BLaER1 treated with 17β-estradiol and CSF1 and Interleukin-3, amounts not matched to agents 10 nM and 100 nM (cell line): ENCODE measurements around the gene UBALD1.
A peak's percentile ranks its signal among the peaks of the same experiment; 100 is the strongest.

Experiments used
- H3K27ac ChIP-seq, 11 experiments: shearing (Covaris generic); formaldehyde crosslinking; 2 replicates each; pipeline ENCODE4 v1.8.1; 2022
- H3K27me3 ChIP-seq, 11 experiments: shearing (Covaris generic); formaldehyde crosslinking; 2 replicates each; pipeline ENCODE4 v1.8.1; 2022
- H3K36me3 ChIP-seq, 11 experiments: shearing (Covaris generic); formaldehyde crosslinking; 2 replicates each; pipeline ENCODE4 v1.8.1; 2022
- H3K4me1 ChIP-seq, 10 experiments: shearing (Covaris generic); formaldehyde crosslinking; 2 replicates each; pipeline ENCODE4 v1.8.1; 2022
- H3K4me2 ChIP-seq, 11 experiments: shearing (Covaris generic); formaldehyde crosslinking; 2 replicates each; pipeline ENCODE4 v1.8.1; 2022
- H3K4me3 ChIP-seq, 10 experiments: shearing (Covaris generic); formaldehyde crosslinking; 2 replicates each; pipeline ENCODE4 v1.8.1; 2022
- H3K9ac ChIP-seq, 11 experiments: shearing (Covaris generic); formaldehyde crosslinking; 2 replicates each; pipeline ENCODE4 v1.8.1; 2022
- H3K9me3 ChIP-seq, 11 experiments: shearing (Covaris generic); formaldehyde crosslinking; replicated peaks in 1 of 11; 2 replicates each; pipeline ENCODE4 v1.8.1; 2022
- H4K20me1 ChIP-seq, 11 experiments: shearing (Covaris generic); formaldehyde crosslinking; 2 replicates each; pipeline ENCODE4 v1.8.1; 2022
- Cebpa-rat ChIP-seq, 11 experiments: shearing (Covaris generic); IDR thresholded peaks; 2 replicates each; pipeline ENCODE4 v1.8.1; 2022

The UBALD1 gene

DNA sequence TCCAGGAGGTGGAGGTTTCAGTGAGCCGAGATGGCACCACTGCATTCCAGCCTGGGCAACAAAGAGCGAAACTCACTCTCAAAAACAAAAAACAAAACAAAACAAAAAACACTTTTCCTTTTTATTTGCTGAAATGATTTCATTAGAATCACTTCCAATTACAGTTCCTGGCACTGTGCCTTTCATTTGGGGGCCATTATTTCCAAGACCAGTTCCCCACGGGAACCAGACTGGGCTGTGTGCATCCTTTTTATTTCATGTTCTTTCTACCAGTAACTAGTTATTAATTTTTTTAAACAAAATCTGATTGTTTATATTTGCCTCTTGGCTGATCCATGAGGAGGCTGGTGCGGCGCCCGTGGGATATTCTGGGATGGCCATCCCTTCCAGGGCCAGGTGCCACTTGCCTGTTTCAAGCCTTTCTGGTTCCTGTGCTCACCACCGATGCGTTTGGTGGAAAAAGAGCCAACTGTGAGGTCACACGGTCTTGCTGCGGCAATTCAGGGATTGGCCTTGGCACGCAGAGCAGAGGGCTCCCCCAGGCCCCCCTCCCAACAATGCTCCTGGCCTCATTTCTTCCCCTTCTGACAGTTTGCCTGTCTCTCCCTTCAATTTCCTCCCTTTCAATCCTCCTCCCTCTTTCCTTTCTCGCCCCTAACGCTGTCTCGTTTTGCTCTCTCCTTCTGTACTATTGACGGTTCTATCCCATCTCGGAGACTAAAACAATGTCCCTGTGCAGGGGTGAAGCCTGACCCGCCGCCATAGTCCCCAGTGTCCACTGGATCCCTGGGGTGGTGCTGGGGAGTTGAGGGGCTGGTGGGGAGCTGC, 13.4 kb downstream of the UBALD1 start:
- no peaks in the 10 kb centered on the region for H3K9me3 ChIP-seq
- H3K4me1 ChIP-seq, result peaks cover 7 to 41% (median 28%) of the 10 kb centered on the region in 10 experiments; a peak in 18 of 20 replicates
- H3K4me3 ChIP-seq, result no peak overlapping the region
- H3K27me3 ChIP-seq, result peaks cover 0 to 19% (median 10%) of the 10 kb centered on the region in 11 experiments; a peak in 10 of 22 replicates
- peak overlapping the region in 1 of 11 experiments; percentile 1; a peak in 1 of 22 replicates for H3K9ac ChIP-seq
- peak overlapping the region in 9 of 11 experiments; percentile 18 to 77 (median 69); a peak in 15 of 22 replicates for H3K4me2 ChIP-seq
- peaks cover 0 to 29% (median 11%) of the 10 kb centered on the region in 11 experiments; a peak in 12 of 22 replicates for H4K20me1 ChIP-seq
- TF ChIP-seq Cebpa-rat (IDR thresholded peaks at IDR 0.05), result no peak
- H3K27ac ChIP-seq, result no peak overlapping the region
- no peaks in the 10 kb centered on the region for H3K36me3 ChIP-seq

DNA sequence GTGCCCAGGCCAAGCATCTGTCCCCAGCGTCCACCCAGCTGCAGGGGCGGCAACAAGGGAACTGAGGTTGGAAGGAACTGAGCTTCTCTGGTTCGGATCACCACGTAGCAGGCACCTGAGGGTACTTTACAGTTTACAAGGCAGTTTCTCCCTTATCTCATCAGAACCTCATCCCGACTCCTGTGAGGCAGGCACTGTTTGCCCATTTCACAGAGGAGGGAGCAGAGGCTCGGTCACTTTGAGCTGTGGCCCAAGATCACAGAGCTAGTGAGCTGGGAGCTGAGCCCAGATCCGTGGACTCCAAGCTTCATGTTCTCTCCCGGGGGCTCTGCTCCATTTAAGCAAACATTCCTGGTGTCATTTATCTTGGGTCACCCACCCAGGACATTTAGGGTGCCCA, 15.1 kb downstream of the UBALD1 start:
- Histone ChIP-seq H3K9ac (no peak overlapping the region), H3K27ac (no peak overlapping the region), H3K36me3 (no peaks in the 10 kb centered on the region), H3K9me3 (no peaks in the 10 kb centered on the region), H3K4me3 (no peak overlapping the region), H4K20me1 (peaks cover 0 to 17% (median 5%) of the 10 kb centered on the region in 11 experiments; a peak in 11 of 22 replicates), H3K4me1 (peaks cover 7 to 28% (median 23%) of the 10 kb centered on the region in 10 experiments; a peak in 18 of 20 replicates), H3K27me3 (peaks cover 0 to 19% (median 10%) of the 10 kb centered on the region in 11 experiments; a peak in 10 of 22 replicates), H3K4me2 (no peak overlapping the region)
- TF ChIP-seq Cebpa-rat (IDR thresholded peaks at IDR 0.05), result no peak

DNA sequence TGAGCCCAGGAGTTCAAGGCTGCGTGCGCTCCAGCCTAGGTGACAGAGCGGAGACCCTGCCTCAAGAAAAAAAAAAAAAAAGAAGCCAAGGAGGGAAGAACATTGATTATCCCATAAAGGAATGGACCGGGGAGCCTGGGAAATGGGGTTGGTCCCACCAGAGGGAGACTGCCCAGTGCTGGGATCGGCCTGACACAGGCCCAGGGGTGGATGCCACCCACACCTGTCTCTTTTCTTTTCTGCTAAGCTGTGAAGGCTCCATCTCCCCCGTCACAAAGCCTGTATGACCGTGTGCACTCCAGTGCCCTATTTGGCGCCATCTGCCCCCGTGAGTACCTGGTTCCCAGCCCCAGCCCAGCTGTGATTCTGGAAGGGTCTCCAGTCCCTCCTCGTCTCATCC, 15.7 kb downstream of the UBALD1 start:
- Histone ChIP-seq H3K4me3 (no peak overlapping the region), H3K4me1 (peaks cover 7 to 23% (median 21%) of the 10 kb centered on the region in 10 experiments; a peak in 18 of 20 replicates), H4K20me1 (peaks cover 0 to 13% (median 5%) of the 10 kb centered on the region in 11 experiments; a peak in 6 of 22 replicates), H3K36me3 (no peaks in the 10 kb centered on the region), H3K9me3 (no peaks in the 10 kb centered on the region), H3K27ac (no peak overlapping the region), H3K4me2 (no peak overlapping the region), H3K9ac (no peak overlapping the region), H3K27me3 (peaks cover 0 to 19% (median 10%) of the 10 kb centered on the region in 11 experiments; a peak in 10 of 22 replicates)
- no peak for TF ChIP-seq Cebpa-rat (IDR thresholded peaks at IDR 0.05)

- Histone ChIP-seq H3K4me2 (no peak overlapping the region), H3K4me3 (no peak overlapping the region), H3K36me3 (no peaks in the 10 kb centered on the region), H3K27ac (no peak overlapping the region), H3K27me3 (peaks cover 0 to 12% (median 10%) of the 10 kb centered on the region in 11 experiments; a peak in 9 of 22 replicates), H3K4me1 (peaks cover 5 to 33% (median 27%) of the 10 kb centered on the region in 10 experiments; a peak in 19 of 20 replicates), H3K9ac (no peak overlapping the region), H3K9me3 (no peaks in the 10 kb centered on the region), H4K20me1 (peaks cover 0 to 6% (median 0%) of the 10 kb centered on the region in 11 experiments; a peak in 3 of 22 replicates)
- no peak for TF ChIP-seq Cebpa-rat (IDR thresholded peaks at IDR 0.05)
These were observed 17.5 kb downstream of the UBALD1 start for GRCh38 chr16:4597174-4597573.

GRCh38 chr16:4594433-4595410, 20.0 kb downstream of the UBALD1 start:
- no peaks in the 10 kb centered on the region for H3K27me3 ChIP-seq
- H3K4me1 ChIP-seq, result peaks cover 8 to 29% (median 23%) of the 10 kb centered on the region in 10 experiments; a peak in 18 of 20 replicates
- peaks cover 0 to 6% (median 0%) of the 10 kb centered on the region in 11 experiments; a peak in 1 of 22 replicates for H4K20me1 ChIP-seq
- H3K27ac ChIP-seq, result no peak overlapping the region
- no peak overlapping the region for H3K4me3 ChIP-seq
- H3K9me3 ChIP-seq, result no peaks in the 10 kb centered on the region
- no peak overlapping the region for H3K9ac ChIP-seq
- TF ChIP-seq Cebpa-rat (IDR thresholded peaks at IDR 0.05), result no peak
- no peaks in the 10 kb centered on the region for H3K36me3 ChIP-seq
- H3K4me2 ChIP-seq, result 0 out of 22 replicates have a peak overlapping the region, but pooled peaks of 1 of the 11 experiments have one; percentile 70

GRCh38 chr16:4593086-4593485, 21.6 kb downstream of the UBALD1 start:
- H3K9me3 ChIP-seq, result peaks cover 7 to 10% (median 7%) of the 10 kb centered on the region in 11 experiments; a peak in 21 of 22 replicates
- peak overlapping the region in 2 of 11 experiments; percentile 0 to 41; a peak in 1 of 22 replicates for H3K9ac ChIP-seq
- TF ChIP-seq Cebpa-rat (IDR thresholded peaks at IDR 0.05), result no peak
- no peak overlapping the region for H3K4me3 ChIP-seq
- peaks cover 8 to 29% (median 23%) of the 10 kb centered on the region in 10 experiments; a peak in 18 of 20 replicates for H3K4me1 ChIP-seq
- H3K4me2 ChIP-seq, result peak overlapping the region in 8 of 11 experiments; percentile 32 to 70 (median 56); a peak in 16 of 22 replicates
- no peak overlapping the region for H3K27ac ChIP-seq
- peaks cover 0 to 6% (median 0%) of the 10 kb centered on the region in 11 experiments; a peak in 1 of 22 replicates for H4K20me1 ChIP-seq
- no peaks in the 10 kb centered on the region for H3K36me3 ChIP-seq
- H3K27me3 ChIP-seq, result no peaks in the 10 kb centered on the region

- Histone ChIP-seq H3K4me1 (peaks cover 8 to 29% (median 23%) of the 10 kb centered on the region in 10 experiments; a peak in 18 of 20 replicates), H3K27me3 (no peaks in the 10 kb centered on the region; a peak in 1 of 22 replicates), H4K20me1 (peaks cover 0 to 6% (median 0%) of the 10 kb centered on the region in 11 experiments; a peak in 1 of 22 replicates), H3K27ac (no peak overlapping the region), H3K4me2 (peak overlapping the region; percentile 9 to 70 (median 46); a peak in 18 of 22 replicates), H3K9ac (0 out of 22 replicates have a peak overlapping the region, but pooled peaks of 1 of the 11 experiments have one; percentile 17), H3K9me3 (peaks cover 9 to 14% (median 12%) of the 10 kb centered on the region in 11 experiments; a peak in 21 of 22 replicates), H3K36me3 (no peaks in the 10 kb centered on the region), H3K4me3 (no peak overlapping the region)
- no peak for TF ChIP-seq Cebpa-rat (IDR thresholded peaks at IDR 0.05)
These were observed 22.8 kb downstream of the UBALD1 start for GRCh38 chr16:4591706-4592470.
